GM12878 (cell line): Measurements from ENCODE around the gene CDHR2. TPM values are rescaled to one million over a fixed set of nuclear protein-coding genes. Genes with fewer than 3 reads are reported as not detected.

Experiments used
- ATAC-seq: fragments of 200-7000 bp; cut with Tn5 transposase; 3 replicates; pipeline ENCODE4 v1.9.1; 2020; ENCODE audit warnings: mild to moderate bottlenecking, moderate library complexity
- BruUV-seq: library from RNA; stranded (reverse); fragments of 400-500 nt; replicated peaks from 2 replicates; lab custom pipeline; 2021; lab: Mats Ljungman, UMichigan
- CTCF ChIA-PET: fragments of 300-600 bp; sonication (Branson Sonifier 250); formaldehyde crosslinking; extraction: SDS; loops from one replicate; lab custom pipeline; 2021; ENCODE audit warnings: inconsistent platforms; lab: Yijun Ruan, JAX
- POLR2A ChIA-PET: fragments of 350-600 bp; formaldehyde crosslinking; extraction: SDS; loops from one replicate; lab custom pipeline; 2021; ENCODE audit warnings: inconsistent platforms; lab: Charles Lee
- RAD21 ChIA-PET: fragments of 300-600 bp; sonication (Branson Sonifier 250); formaldehyde crosslinking; loops from one replicate; lab custom pipeline; 2023; ENCODE audit warnings: antibody characterized with exemption; ENCODE audit not compliant: unreplicated experiment; lab: Charles Lee
- SMC1A ChIA-PET: fragments of 300-600 bp; sonication (Branson Sonifier 250); formaldehyde crosslinking; loops from one replicate; lab custom pipeline; 2023; ENCODE audit not compliant: unreplicated experiment, uncharacterized antibody; lab: Charles Lee
- DNase-seq: peaks from one replicate; pipeline ENCODE4 v3.0.0-alpha.2; 2011; ENCODE audit warnings: low read depth, low spot score
- FAIRE-seq: peaks from 3 replicates; lab custom pipeline; 2011; peaks lifted over from hg19 to GRCh38; lab: Jason Lieb, UNC
- H2AFZ ChIP-seq: 2 replicates; pipeline ENCODE4 v1.6.0; 2011; ENCODE audit warnings: low read depth, low read length, control low read depth; ENCODE audit not compliant: control insufficient read depth
- H3K27ac ChIP-seq: 2 replicates; pipeline ENCODE4 v1.5.1; 2011; ENCODE audit warnings: control low read depth; ENCODE audit not compliant: control insufficient read depth, insufficient read depth
- H3K27me3 ChIP-seq, 2 experiments: replicated peaks in 1 of 2; 2 replicates each; pipeline versions ENCODE4 v1.6.0 to v1.6.1; 2011; ENCODE audit warnings: low read length in 1 of 2; ENCODE audit not compliant: control insufficient read depth in 2 of 2, insufficient read depth in 2 of 2
- H3K36me3 ChIP-seq, 2 experiments: 2 replicates each; pipeline ENCODE4 v1.5.1; 2011; ENCODE audit warnings: low read length in 1 of 2; ENCODE audit not compliant: control insufficient read depth in 2 of 2, insufficient read depth in 2 of 2
- H3K4me1 ChIP-seq: 2 replicates; pipeline ENCODE4 v1.6.1; 2011; ENCODE audit warnings: mild to moderate bottlenecking, low read length, moderate library complexity, mixed read lengths; ENCODE audit not compliant: control insufficient read depth, insufficient read depth
- H3K4me2 ChIP-seq: 2 replicates; pipeline ENCODE4 v1.6.0; 2011; ENCODE audit warnings: control low read depth; ENCODE audit not compliant: control insufficient read depth, insufficient read depth
- H3K4me3 ChIP-seq: fragments of 200-600 bp; sonication (generic); 2 replicates; pipeline ENCODE4 v1.5.1; 2016
- H3K79me2 ChIP-seq: 2 replicates; pipeline ENCODE4 v1.6.0; 2011; ENCODE audit warnings: low read length; ENCODE audit not compliant: control insufficient read depth, insufficient read depth
- H3K9ac ChIP-seq: 2 replicates; pipeline ENCODE4 v1.8.0; 2011; ENCODE audit warnings: low read length, control low read depth, mixed read lengths; ENCODE audit not compliant: control insufficient read depth, insufficient read depth
- H3K9me3 ChIP-seq: replicated peaks from 3 replicates; pipeline ENCODE4 v1.5.1; 2011; ENCODE audit warnings: mild to moderate bottlenecking, low read length; ENCODE audit not compliant: control insufficient read depth, insufficient read depth
- H4K20me1 ChIP-seq: 2 replicates; pipeline ENCODE4 v1.6.0; 2011; ENCODE audit not compliant: control insufficient read depth, insufficient read depth
- BACH1 ChIP-seq: fragments of 450-650 bp; IDR thresholded peaks from 2 replicates; pipeline ENCODE4 v1.6.1; 2017; ENCODE audit warnings: mild to moderate bottlenecking, borderline replicate concordance
- MTA2 ChIP-seq: fragments of 450-650 bp; IDR thresholded peaks from 2 replicates; pipeline ENCODE4 v1.6.1; 2016; ENCODE audit warnings: low read depth, mild to moderate bottlenecking, moderate library complexity
- NBN ChIP-seq: fragments of 450-650 bp; IDR thresholded peaks from 2 replicates; pipeline ENCODE4 v1.6.1; 2016
- NFXL1 ChIP-seq: fragments of 450-650 bp; IDR thresholded peaks from 2 replicates; pipeline ENCODE4 v1.6.1; 2017; ENCODE audit warnings: antibody characterized with exemption, mild to moderate bottlenecking, borderline replicate concordance
- NR2F1 ChIP-seq: fragments of 450-650 bp; conservative IDR thresholded peaks from 2 replicates; pipeline ENCODE4 v1.6.1; 2017; ENCODE audit warnings: mild to moderate bottlenecking
- NRF1 ChIP-seq: conservative IDR thresholded peaks from 2 replicates; pipeline ENCODE4 v1.6.1; 2011; ENCODE audit warnings: mild to moderate bottlenecking, low read depth, low read length, improper control_type of control experiment
- WGBS: methylation state at CpG from one replicate; pipeline ENCODE4 v1.1.6; 2016; ENCODE audit warnings: low lambda C conversion rate; ENCODE audit not compliant: insufficient replicate concordance, insufficient coverage; ENCODE audit errors: missing lambda C conversion rate; 5-methylcytosine and 5-hydroxymethylcytosine counted together
- in situ Hi-C: fragments of 300-500 bp; cut with MboI; formaldehyde crosslinking; loops from 9 replicates; pipeline ENCODE4 v1.14.3; 2018; ENCODE audit warnings: mixed read lengths
- intact Hi-C: fragments of 100-400 bp; cut with micrococcal nuclease; formaldehyde crosslinking; loops from one replicate; pipeline ENCODE4 v1.14.2; 2022; ENCODE audit not compliant: unreplicated experiment
- polyA plus RNA-seq, 11 experiments: library from polyadenylated mRNA; depleted of rRNA in 4 of 11; unstranded in 6 of 11; stranded (reverse) in 5 of 11; fragments of >200 nt; fragmentation: Nextera tagmentation in 4 of 11; fragmentation: Illumina TruSeq in 1 of 11; extraction: Ambion mirVana in 4 of 11; extraction: Trizol in 1 of 11; gene quantifications; 1 replicate in 1 of 11; 2 replicates in 10 of 11; pipeline versions ENCODE4 v1.2.1 to v1.2.3, GENCODE V29; 2011 to 2016; ENCODE audit warnings: inconsistent platforms in 2 of 11, missing spikeins in 2 of 11, low read depth in 1 of 11
- total RNA-seq, 4 experiments: library from RNA; depleted of rRNA in 3 of 4; stranded (reverse); fragments of >200 nt in 3 of 4; fragmentation: Illumina TruSeq in 1 of 4; extraction: Trizol in 1 of 4; gene quantifications; 2 replicates each; pipeline versions ENCODE4 v1.2.1 to v1.2.3, GENCODE V29; 2013 to 2021
- TF ChIP-seq, protein P1 (sequence below): fragments of 450-650 bp; formaldehyde crosslinking; IDR thresholded peaks from 2 replicates; pipeline ENCODE4 v1.4.0; 2022; ENCODE audit warnings: mild to moderate bottlenecking, moderate library complexity
- TF ChIP-seq, protein P2 (sequence below): IDR thresholded peaks from 2 replicates; pipeline ENCODE4 v1.6.1; 2011; ENCODE audit warnings: mild to moderate bottlenecking, low read depth, low read length, moderate library complexity; ENCODE audit not compliant: insufficient replicate concordance
- TF ChIP-seq, protein P3 (sequence below): IDR thresholded peaks from 2 replicates; pipeline ENCODE4 v1.6.1; 2011; ENCODE audit warnings: borderline replicate concordance, low read depth, mild to moderate bottlenecking, moderate library complexity, mixed read lengths, low read length; ENCODE audit not compliant: insufficient read depth; ENCODE audit errors: extremely low read length

Gene CDHR2
- total and polyA plus RNA-seq, 10 of the 15 experiments (the other 5 are each of a cell fraction or from before 2014, with no cell fraction given): 0.03 to 0.46 (median 0.06) TPM; not detected in 5

DNA sequence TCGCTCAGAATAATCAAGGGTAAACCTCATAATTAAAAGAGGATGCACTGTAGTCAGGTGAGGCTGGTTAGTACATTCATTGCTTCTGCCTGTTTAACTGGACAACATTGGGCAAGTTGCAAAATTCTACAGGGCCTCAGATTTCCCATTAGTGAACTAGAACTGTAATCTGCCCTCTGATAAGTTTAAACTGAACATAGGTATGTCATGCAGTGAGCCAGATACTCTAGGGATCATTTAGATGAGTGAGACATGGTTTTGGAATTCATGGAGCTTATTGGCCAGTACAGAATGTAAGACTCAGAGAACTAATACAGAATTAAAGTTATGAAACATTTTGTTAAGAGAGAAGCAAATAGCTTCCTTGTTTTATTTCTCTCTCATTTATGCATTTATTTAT is 47.8 kb upstream of the CDHR2 start:
- FAIRE-seq: no peak
- peaks cover 13 to 30% of the 10 kb centered on the region in 2 experiments for H3K36me3 ChIP-seq

More for the DNA sequence above, 47.8 kb upstream of the CDHR2 start:
- DNase-seq: no peak
- Histone ChIP-seq H3K79me2 (no peaks in the 10 kb centered on the region), H3K9me3 (no peaks in the 10 kb centered on the region), H3K4me3 (no peak overlapping the region), H3K4me2 (no peak overlapping the region), H3K27me3 (no peaks in the 10 kb centered on the region), H3K9ac (no peak overlapping the region), H2AFZ (no peak overlapping the region), H3K4me1 (no peaks in the 10 kb centered on the region), H4K20me1 (no peaks in the 10 kb centered on the region), H3K27ac (no peak overlapping the region)
- ChIA-PET RAD21 (no interaction called here), POLR2A (no interaction called here), CTCF (interaction anchor here (1.4 kb wide), 1 partner anchor 53 kb away, joined by 6 read pairs; the partner anchor contains the start of gene FAF2), SMC1A (no interaction called here)
- in situ Hi-C loops: no loop called here
- ATAC-seq: no peak
- WGBS: 100% methylated on average over 1 of the region's 1 CpG
- no TSS peak for BruUV-seq
- TF ChIP-seq, protein P1, sequence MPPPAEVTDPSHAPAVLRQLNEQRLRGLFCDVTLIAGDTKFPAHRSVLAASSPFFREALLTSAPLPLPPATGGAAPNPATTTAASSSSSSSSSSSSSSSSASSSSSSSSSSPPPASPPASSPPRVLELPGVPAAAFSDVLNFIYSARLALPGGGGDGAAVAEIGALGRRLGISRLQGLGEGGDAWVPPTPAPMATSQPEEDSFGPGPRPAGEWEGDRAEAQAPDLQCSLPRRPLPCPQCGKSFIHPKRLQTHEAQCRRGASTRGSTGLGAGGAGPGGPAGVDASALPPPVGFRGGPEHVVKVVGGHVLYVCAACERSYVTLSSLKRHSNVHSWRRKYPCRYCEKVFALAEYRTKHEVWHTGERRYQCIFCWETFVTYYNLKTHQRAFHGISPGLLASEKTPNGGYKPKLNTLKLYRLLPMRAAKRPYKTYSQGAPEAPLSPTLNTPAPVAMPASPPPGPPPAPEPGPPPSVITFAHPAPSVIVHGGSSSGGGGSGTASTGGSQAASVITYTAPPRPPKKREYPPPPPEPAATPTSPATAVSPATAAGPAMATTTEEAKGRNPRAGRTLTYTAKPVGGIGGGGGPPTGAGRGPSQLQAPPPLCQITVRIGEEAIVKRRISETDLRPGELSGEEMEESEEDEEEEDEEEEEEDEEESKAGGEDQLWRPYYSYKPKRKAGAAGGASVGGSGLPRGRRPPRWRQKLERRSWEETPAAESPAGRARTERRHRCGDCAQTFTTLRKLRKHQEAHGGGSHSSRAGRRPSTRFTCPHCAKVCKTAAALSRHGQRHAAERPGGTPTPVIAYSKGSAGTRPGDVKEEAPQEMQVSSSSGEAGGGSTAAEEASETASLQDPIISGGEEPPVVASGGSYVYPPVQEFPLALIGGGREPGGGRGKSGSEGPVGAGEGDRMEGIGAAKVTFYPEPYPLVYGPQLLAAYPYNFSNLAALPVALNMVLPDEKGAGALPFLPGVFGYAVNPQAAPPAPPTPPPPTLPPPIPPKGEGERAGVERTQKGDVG: no peak
- TF ChIP-seq, protein P2, sequence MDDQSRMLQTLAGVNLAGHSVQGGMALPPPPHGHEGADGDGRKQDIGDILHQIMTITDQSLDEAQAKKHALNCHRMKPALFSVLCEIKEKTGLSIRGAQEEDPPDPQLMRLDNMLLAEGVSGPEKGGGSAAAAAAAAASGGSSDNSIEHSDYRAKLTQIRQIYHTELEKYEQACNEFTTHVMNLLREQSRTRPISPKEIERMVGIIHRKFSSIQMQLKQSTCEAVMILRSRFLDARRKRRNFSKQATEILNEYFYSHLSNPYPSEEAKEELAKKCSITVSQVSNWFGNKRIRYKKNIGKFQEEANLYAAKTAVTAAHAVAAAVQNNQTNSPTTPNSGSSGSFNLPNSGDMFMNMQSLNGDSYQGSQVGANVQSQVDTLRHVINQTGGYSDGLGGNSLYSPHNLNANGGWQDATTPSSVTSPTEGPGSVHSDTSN: no peak
- TF ChIP-seq, protein P3, sequence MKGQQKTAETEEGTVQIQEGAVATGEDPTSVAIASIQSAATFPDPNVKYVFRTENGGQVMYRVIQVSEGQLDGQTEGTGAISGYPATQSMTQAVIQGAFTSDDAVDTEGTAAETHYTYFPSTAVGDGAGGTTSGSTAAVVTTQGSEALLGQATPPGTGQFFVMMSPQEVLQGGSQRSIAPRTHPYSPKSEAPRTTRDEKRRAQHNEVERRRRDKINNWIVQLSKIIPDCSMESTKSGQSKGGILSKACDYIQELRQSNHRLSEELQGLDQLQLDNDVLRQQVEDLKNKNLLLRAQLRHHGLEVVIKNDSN: no peak
- TF ChIP-seq BACH1: no peak
- TF ChIP-seq MTA2: no peak
- TF ChIP-seq NR2F1: no peak
- no peak for TF ChIP-seq NFXL1
- TF ChIP-seq NRF1: no peak
- TF ChIP-seq NBN: no peak
- intact Hi-C loops: no loop called here
